Superior temporal gyrus (tissue), 1 donor: ENCODE results near the gene ATXN7L3.

ENCODE experiments used
- DNase-seq: peaks from one replicate; pipeline ENCODE4 v3.0.0-alpha.2; 2016; ENCODE audit errors: extremely low spot score

The ATXN7L3 gene

DNA sequence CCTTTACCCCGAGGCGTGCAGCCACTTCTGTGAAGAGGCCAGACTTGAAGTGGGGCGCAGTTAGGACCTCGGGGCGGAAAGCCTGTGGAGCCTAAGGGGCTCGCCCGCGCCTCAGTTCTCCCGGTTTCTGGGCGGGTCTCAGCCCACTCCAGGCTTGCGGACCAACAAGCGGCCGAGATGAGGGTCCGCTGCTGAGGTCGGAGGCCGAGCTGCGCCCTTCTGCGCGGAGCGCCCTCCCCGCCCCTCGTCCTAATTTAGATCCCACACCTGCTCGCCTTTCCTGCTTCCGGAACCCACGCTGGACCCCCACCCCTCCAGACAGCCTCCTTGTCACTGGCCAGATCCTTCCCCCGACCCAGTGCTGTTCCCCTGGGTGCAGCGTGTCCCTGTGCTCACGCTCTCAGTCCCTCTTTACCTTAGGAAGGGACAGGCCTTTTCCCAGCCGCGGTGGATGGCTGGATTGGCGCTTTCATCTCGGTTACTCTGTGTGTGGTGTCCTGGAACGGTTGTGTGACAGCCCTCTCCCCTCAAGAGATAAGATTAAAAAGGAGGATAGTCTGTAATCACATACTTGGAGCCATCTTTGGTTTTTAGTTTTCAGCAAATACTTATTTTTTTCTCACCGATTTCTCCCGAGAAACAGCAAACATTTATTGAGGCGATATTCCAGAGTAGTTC is 933 bp upstream of the ATXN7L3 start:
- DNase-seq = no peak

- DNase-seq = no peak
These were observed 747 bp downstream of the ATXN7L3 start for GRCh38 chr17:44198721-44199552.

GRCh38 chr17:44197980-44198720 is 1.5 kb downstream of the ATXN7L3 start:
- peak; percentile 26 for DNase-seq

- DNase-seq = no peak
These were observed 2.6 kb downstream of the ATXN7L3 start for GRCh38 chr17:44197107-44197506.

- DNase-seq = no peak
These were observed 6.2 kb downstream of the ATXN7L3 start for GRCh38 chr17:44193326-44194084.

DNA sequence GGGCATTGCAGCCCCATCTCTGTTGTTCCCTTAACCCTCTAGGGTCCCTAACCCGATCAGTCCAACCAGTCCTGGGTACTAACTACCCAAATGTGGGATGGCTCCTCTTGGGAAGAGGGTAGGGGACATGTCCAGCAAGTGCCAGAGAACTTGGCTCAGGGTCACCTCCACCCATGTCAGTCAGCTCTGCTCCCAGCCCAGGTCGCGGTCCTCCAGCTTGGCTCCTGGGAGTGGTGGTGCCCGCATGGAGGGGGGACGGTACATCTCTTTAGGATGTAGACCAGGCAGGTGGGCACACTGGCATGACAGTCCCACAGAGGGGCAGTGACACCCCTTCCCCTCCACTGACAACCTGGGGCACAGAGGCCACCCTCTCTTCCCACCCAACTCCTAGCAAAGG is 6.9 kb downstream of the ATXN7L3 start:
- DNase-seq = no peak

DNA sequence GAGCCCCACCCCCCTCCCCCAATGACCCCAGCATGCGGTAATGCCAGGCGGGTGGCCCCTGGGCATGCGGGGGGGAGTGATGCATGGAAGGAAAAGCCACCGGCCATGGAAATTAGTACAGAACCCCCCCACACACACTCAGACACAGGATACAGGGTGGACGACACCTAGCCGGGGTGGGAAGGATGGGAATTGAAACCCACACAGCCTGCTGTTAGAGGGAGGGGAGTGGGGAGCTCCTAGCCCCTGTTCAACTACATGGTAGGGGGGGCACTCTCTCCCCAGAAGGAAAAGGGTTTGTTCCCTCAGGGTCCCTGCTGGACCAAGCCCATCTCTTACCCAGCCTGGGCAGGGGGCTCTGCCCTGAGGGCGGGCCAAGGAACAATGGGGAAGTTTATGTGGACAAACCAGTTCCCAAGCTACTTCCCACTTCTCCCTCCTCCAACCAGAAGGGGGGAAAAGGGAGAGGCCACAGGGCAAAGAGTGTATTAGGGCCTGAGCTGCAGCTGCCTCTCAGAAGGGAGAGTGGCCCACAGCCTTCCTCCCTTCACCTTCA is 7.7 kb downstream of the ATXN7L3 start:
- DNase-seq = no peak

GRCh38 chr17:44191369-44191768 is 8.3 kb downstream of the ATXN7L3 start:
- DNase-seq = no peak

- DNase-seq = no peak
These were observed 9.2 kb downstream of the ATXN7L3 start for GRCh38 chr17:44190481-44190880.

DNA sequence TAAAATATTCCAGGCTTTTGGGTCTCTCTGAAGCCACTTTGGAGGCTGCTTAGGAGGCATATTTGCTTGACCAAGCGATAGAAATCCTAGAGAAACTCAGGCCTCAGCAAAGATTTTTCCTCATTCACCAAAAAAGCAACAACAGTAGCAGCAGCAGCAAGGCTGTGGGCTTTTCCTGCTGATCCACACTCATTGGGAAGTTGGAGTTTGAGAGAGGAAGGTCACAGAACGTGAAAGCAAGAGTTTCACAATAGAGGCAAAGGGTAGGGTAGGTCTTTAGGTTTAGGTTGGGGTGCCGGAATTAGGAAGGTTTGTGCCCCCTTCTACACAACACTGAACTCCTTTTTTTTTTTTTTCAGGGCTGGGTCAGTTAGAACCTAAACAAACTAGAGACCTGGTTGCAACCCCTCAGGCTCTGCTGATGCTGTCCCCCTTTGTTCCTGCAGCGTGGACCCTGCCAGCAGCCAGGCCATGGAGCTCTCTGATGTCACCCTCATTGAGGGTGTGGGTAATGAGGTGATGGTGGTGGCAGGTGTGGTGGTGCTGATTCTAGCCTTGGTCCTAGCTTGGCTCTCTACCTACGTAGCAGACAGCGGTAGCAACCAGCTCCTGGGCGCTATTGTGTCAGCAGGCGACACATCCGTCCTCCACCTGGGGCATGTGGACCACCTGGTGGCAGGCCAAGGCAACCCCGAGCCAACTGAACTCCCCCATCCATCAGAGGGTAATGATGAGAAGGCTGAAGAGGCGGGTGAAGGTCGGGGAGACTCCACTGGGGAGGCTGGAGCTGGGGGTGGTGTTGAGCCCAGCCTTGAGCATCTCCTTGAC is 10.9 kb downstream of the ATXN7L3 start:
- DNase-seq = no peak

DNA sequence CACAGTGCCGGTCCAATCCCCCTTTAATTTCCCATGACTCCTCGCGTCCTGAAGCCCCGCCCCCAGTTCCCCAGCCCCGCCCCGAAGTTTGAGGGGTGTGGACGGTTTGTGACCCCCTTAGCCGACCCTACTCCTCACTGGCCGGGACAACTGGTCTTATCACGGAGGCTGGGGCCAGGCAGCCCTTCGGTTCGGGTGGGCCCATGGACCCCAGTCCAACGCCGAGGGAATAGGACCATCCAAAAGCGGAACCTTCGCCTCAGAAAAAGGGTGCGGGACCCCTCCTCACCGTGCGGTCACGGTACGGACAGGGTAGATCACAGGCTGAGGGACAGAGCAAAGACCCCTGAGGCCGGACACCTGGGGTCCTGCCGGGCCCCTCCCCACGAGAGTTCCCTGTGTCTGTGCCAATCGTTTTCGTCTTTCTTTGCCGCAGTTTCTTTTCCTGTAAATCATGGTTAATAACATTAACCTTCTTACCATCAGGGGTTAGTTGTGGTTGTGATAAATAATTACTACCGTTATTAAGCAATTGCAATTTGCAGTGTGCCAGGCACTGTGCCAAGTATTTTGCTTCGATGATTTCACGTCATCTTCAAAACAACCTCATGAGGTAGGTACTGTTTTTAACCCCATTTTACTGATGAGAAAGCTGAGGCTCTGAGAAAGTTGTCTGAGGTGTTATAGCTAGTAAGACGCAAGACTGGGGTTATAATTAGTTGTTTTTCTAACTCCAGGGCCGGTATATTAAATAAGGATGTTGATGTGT is 12.4 kb downstream of the ATXN7L3 start:
- no peak for DNase-seq

- DNase-seq = peak; percentile 100
These were observed 13.2 kb downstream of the ATXN7L3 start, which contains the start of gene TMUB2 for GRCh38 chr17:44186307-44187130. TMUB2 (plus strand) TSS chr17:44186972; CDS start chr17:44187709, 737 bp downstream.

DNA sequence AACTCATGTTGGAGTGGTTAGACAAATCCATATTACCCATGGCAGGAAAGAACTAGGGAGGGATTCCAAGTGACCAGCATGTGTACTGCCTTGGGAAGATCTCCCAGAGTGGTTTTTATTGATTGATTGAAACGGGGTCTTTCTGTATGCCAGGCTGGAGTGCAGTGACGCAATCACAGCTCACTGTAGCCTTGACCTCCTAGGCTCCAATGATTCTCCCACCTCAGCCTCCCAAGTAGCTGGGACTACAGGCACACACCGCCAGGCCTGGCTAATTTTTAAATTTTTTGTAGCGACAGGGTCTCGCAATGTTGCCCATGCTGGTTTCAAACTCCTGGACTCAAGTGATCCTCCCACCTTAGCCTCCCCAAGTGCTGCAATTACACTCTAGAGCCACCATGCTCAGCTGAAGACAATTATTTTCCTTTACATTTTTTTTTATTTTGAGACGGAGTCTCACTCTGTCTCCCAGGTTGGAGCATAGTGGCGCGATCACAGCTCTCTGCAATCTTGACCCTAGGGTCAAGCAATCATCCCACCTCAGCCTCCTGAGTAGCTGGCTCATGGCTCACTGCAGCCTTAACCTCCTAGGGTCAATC is 15.4 kb downstream of the ATXN7L3 start:
- no peak for DNase-seq

GRCh38 chr17:44183024-44183423 is 16.7 kb downstream of the ATXN7L3 start:
- DNase-seq = no peak

DNA sequence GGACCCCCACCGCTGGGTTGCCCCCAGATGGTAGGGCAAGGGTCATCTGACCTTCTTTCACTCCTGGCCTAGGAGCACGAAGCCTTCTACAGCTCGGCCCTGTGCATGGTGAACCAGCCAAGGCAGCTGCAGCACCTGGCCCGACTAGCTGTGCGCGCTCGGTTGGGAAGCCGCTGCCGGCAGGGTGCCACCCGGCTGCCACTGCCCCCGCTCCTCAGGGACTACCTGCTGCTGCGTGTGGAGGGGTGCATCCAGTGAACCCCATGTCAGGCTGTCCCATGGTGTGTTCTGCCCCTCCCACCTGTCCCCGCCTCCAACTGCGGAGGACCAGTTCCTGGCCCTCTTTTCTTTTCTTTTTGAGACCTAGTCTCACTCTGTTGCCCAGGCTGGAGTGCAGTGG is 21.6 kb downstream of the ATXN7L3 start:
- no peak for DNase-seq

GRCh38 chr17:44177640-44178039 is 22.0 kb downstream of the ATXN7L3 start:
- DNase-seq = no peak

DNA sequence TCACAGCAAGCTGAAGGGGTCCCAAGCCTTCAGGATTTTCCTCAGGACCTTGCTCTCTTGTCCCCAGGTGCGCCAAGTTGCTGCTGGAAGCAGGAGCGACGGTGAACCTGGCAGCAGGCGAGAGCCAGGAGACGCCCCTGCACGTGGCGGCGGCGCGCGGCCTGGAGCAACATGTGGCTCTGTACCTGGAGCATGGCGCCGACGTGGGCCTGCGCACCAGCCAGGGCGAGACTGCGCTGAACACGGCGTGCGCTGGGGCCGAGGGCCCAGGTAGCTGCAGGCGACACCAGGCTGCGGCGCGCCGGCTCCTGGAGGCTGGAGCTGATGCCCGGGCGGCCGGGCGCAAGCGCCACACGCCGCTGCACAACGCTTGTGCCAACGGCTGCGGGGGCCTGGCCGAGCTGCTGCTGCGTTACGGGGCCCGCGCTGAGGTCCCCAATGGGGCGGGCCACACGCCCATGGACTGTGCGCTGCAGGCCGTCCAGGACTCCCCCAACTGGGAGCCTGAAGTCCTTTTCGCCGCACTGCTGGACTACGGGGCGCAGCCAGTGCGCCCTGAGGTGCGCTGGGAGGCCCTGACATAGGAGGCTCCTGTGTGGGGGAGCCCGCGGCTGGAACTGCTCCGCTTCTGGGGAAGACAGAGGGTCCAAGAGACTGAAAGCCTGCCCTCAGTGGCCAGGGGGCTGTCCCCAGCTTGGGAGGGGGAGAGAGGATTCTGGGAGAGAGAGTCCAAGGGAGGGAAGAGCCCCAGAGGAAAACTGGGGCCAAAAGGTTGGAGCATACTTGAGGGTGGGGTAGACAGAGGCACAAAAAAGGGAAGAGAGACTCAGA is 22.8 kb downstream of the ATXN7L3 start:
- no peak for DNase-seq
